Measurements from ENCODE around the gene ZDHHC24. TPM values are rescaled to one million over a fixed set of nuclear protein-coding genes. Genes with fewer than 3 reads are reported as not detected.

The ZDHHC24 gene
- total RNA-seq, 4 donors from 2014 or later: 0.29 to 11.9 (median 8.9) TPM

GRCh38 chr11:66479394-66480116, 66.3 kb downstream of the ZDHHC24 start:
- peak overlapping the region; percentile 65 to 92 for H3K4me3 ChIP-seq
- H3K4me1 ChIP-seq: no peaks in the 10 kb centered on the region
- TF ChIP-seq, protein P1, sequence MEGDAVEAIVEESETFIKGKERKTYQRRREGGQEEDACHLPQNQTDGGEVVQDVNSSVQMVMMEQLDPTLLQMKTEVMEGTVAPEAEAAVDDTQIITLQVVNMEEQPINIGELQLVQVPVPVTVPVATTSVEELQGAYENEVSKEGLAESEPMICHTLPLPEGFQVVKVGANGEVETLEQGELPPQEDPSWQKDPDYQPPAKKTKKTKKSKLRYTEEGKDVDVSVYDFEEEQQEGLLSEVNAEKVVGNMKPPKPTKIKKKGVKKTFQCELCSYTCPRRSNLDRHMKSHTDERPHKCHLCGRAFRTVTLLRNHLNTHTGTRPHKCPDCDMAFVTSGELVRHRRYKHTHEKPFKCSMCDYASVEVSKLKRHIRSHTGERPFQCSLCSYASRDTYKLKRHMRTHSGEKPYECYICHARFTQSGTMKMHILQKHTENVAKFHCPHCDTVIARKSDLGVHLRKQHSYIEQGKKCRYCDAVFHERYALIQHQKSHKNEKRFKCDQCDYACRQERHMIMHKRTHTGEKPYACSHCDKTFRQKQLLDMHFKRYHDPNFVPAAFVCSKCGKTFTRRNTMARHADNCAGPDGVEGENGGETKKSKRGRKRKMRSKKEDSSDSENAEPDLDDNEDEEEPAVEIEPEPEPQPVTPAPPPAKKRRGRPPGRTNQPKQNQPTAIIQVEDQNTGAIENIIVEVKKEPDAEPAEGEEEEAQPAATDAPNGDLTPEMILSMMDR (IDR thresholded peaks at IDR 0.05): no peak
- TF ChIP-seq POLR2A (IDR thresholded peaks at IDR 0.05): no peak
- DNase-seq: peak; percentile 46 to 51
- no peaks in the 10 kb centered on the region for H3K36me3 ChIP-seq
- no peaks in the 10 kb centered on the region for H3K9me3 ChIP-seq
- H3K27me3 ChIP-seq: no peaks in the 10 kb centered on the region
- intact Hi-C loops (cut with DNase I; ENCODE audit: low total_unique reads): no loop called here
- peak overlapping the region; percentile 86 to 90 for H3K27ac ChIP-seq

DNA sequence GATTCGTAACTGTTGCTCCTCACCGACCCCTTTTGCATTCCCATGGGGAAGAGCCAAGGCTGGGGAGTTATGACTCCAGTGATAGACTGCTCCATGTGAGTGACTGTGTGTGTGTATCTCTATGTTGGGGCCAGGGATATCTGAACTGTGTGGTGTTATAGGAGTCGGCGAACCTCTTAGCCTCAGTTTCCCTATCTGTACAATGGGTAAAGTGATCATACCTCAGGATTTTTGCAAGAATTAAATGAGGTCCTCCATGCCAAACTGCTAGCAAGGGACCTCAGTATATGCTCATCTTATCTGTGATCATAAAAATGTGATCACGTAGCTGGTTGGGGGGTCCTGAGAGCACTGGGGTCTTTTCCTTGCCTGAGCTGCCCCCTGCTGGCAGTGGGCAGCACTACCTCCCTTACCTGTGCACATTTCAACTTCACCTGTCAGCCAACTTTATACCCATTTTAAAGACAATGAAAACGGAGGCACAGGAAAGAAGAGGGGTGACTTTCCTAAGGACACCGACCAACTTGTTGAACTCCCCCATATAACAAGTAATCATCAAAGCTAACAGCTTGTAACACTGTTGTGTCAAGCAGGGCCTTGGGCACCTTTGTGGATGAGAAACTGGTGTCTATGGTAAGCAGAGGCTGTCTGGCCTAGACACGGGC, 67.0 kb downstream of the ZDHHC24 start:
- Histone ChIP-seq H3K27ac (peak overlapping the region; percentile 86 to 90), H3K4me1 (no peaks in the 10 kb centered on the region), H3K27me3 (no peaks in the 10 kb centered on the region), H3K4me3 (peak overlapping the region; percentile 65 to 92), H3K36me3 (no peaks in the 10 kb centered on the region), H3K9me3 (no peaks in the 10 kb centered on the region)
- TF ChIP-seq POLR2A (IDR thresholded peaks at IDR 0.05): no peak
- TF ChIP-seq, protein P1 (IDR thresholded peaks at IDR 0.05): peak; percentile 40 to 60 (median 53)
- intact Hi-C loops (cut with DNase I; ENCODE audit: low total_unique reads): no loop called here
- no peak for DNase-seq

- Histone ChIP-seq H3K4me3 (no peak overlapping the region), H3K27ac (no peak overlapping the region), H3K27me3 (no peaks in the 10 kb centered on the region), H3K36me3 (no peaks in the 10 kb centered on the region), H3K9me3 (no peaks in the 10 kb centered on the region), H3K4me1 (no peaks in the 10 kb centered on the region)
- intact Hi-C loops (cut with DNase I; ENCODE audit: low total_unique reads): no loop called here
- TF ChIP-seq, protein P1 (IDR thresholded peaks at IDR 0.05): no peak
- TF ChIP-seq POLR2A (IDR thresholded peaks at IDR 0.05): no peak
- DNase-seq: no peak
Measured at GRCh38 chr11:66477263-66478201, 68.3 kb downstream of the ZDHHC24 start.

DNA sequence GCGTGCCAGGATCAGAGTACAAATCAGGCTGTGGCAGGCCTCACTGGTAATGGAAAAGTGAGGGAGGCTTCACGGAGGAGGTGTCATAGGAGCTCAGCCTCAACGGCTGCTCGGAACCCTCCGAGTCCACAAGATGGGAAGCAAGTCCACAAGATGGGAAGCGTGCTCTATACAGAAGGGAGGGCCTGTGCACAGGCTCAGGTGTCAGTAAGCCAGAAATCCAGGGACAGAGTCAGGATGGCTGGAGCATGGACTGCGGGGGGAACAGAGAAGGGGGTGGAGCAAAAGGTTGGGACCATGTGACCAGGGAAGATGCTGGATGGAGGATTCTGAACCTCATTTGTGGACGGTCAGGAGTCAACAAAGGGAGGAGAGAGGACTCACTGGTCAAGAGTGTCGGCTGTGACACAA, 69.0 kb downstream of the ZDHHC24 start:
- H3K4me3 ChIP-seq: no peak overlapping the region
- DNase-seq: no peak
- intact Hi-C loops (cut with DNase I; ENCODE audit: low total_unique reads): no loop called here
- no peak overlapping the region for H3K27ac ChIP-seq
- H3K9me3 ChIP-seq: no peaks in the 10 kb centered on the region
- no peaks in the 10 kb centered on the region for H3K27me3 ChIP-seq
- no peaks in the 10 kb centered on the region for H3K4me1 ChIP-seq
- no peaks in the 10 kb centered on the region for H3K36me3 ChIP-seq
- TF ChIP-seq POLR2A (IDR thresholded peaks at IDR 0.05): no peak
- TF ChIP-seq, protein P1 (IDR thresholded peaks at IDR 0.05): no peak

Data from uterus (tissue), 4 donors.